Caco-2 (cell line): Measurements from ENCODE around the gene PSMB4. TPM values are rescaled to one million over a fixed set of nuclear protein-coding genes. Genes with fewer than 3 reads are reported as not detected.
A peak's percentile ranks its signal among the peaks of the same experiment; 100 is the strongest.

Experiments used
- BruUV-seq: library from RNA; stranded (reverse); fragments of 400-500 nt; replicated peaks from 2 replicates; lab custom pipeline; 2021; lab: Mats Ljungman, UMichigan
- CTCF ChIA-PET: fragments of 300-600 bp; sonication (Branson Sonifier 250); formaldehyde crosslinking; loops from one replicate; lab custom pipeline; 2022; ENCODE audit warnings: antibody characterized with exemption; lab: Charles Lee
- POLR2A ChIA-PET: fragments of 300-600 bp; sonication (Branson Sonifier 250); formaldehyde crosslinking; loops from one replicate; lab custom pipeline; 2022; ENCODE audit warnings: antibody characterized with exemption; lab: Charles Lee
- DNase-seq, 2 experiments: peaks; one replicate each; pipeline versions ENCODE4 v3.0.0 to v3.0.0-alpha.2; 2020 to 2022
- H3K27me3 ChIP-seq: replicated peaks from 2 replicates; pipeline ENCODE4 v1.6.0; 2011; ENCODE audit warnings: low read length; ENCODE audit not compliant: control insufficient read depth, insufficient read depth
- H3K36me3 ChIP-seq: 2 replicates; pipeline ENCODE4 v1.5.1; 2011; ENCODE audit warnings: low read length; ENCODE audit not compliant: control insufficient read depth, insufficient read depth
- H3K4me1 ChIP-seq: fragments of 250-450 bp; sonication (Bioruptor Pico); 2 replicates; pipeline ENCODE4 v1.5.1; 2020; ENCODE audit warnings: mild to moderate bottlenecking
- H3K4me3 ChIP-seq: 2 replicates; pipeline ENCODE4 v1.5.1; 2011; ENCODE audit warnings: low read depth, mild to moderate bottlenecking, control low read depth, low read length
- H3K9me3 ChIP-seq: fragments of 250-450 bp; sonication (Bioruptor Pico); 2 replicates; pipeline ENCODE4 v1.5.1; 2020; ENCODE audit warnings: mild to moderate bottlenecking, moderate library complexity
- H3K27ac Mint-ChIP-seq: one replicate; pipeline ENCODE4 v1.8.0; 2022; ENCODE audit warnings: mixed read lengths; ENCODE audit not compliant: unreplicated experiment
- H3K27me3 Mint-ChIP-seq: one replicate; pipeline ENCODE4 v1.8.0; 2022; ENCODE audit warnings: mixed read lengths; ENCODE audit not compliant: insufficient read depth, unreplicated experiment
- H3K36me3 Mint-ChIP-seq: one replicate; pipeline ENCODE4 v1.8.0; 2022; ENCODE audit warnings: mild to moderate bottlenecking, mixed read lengths; ENCODE audit not compliant: insufficient read depth, unreplicated experiment
- H3K4me1 Mint-ChIP-seq: one replicate; pipeline ENCODE4 v1.8.0; 2022; ENCODE audit warnings: low read depth, mixed read lengths; ENCODE audit not compliant: unreplicated experiment
- H3K4me3 Mint-ChIP-seq: one replicate; pipeline ENCODE4 v1.8.0; 2022; ENCODE audit warnings: mild to moderate bottlenecking, moderate library complexity, mixed read lengths; ENCODE audit not compliant: unreplicated experiment
- H3K9me3 Mint-ChIP-seq: one replicate; pipeline ENCODE4 v1.8.0; 2022; ENCODE audit warnings: mixed read lengths; ENCODE audit not compliant: unreplicated experiment
- CTCF ChIP-seq, 2 experiments: fragments of 200-600 bp in 1 of 2; IDR thresholded peaks; 1 replicate in 1 of 2; 2 replicates in 1 of 2; pipeline versions ENCODE4 v1.5.1 to v1.8.0; 2011 to 2022; ENCODE audit warnings: antibody characterized with exemption in 1 of 2, control low read depth in 1 of 2, inconsistent platforms in 1 of 2, low read depth in 1 of 2, low read length in 1 of 2, mild to moderate bottlenecking in 1 of 2, moderate library complexity in 1 of 2; ENCODE audit not compliant: insufficient read depth in 1 of 2, severe bottlenecking in 1 of 2, unreplicated experiment in 1 of 2
- intact Hi-C: fragments of 100-400 bp; cut with micrococcal nuclease; formaldehyde crosslinking; loops from one replicate; pipeline ENCODE4 v1.10.0; 2022; ENCODE audit not compliant: unreplicated experiment
- total RNA-seq: library from RNA; stranded (reverse); gene quantifications from 2 replicates; pipeline ENCODE4 v1.2.3, GENCODE V29; 2022

The PSMB4 gene
- total RNA-seq, 1 experiment from 2014 or later: 330 TPM

GRCh38 chr1:151356696-151357095, 42.7 kb upstream of the PSMB4 start:
- no peak overlapping the region for H3K27ac Mint-ChIP-seq
- H3K9me3 ChIP-seq: peaks cover 9% of the 10 kb centered on the region
- peaks cover 4% of the 10 kb centered on the region for H3K9me3 Mint-ChIP-seq
- ChIA-PET CTCF (no interaction called here), POLR2A (no interaction called here)
- no peaks in the 10 kb centered on the region for H3K27me3 ChIP-seq
- no peaks in the 10 kb centered on the region for H3K27me3 Mint-ChIP-seq
- H3K4me1 Mint-ChIP-seq: no peaks in the 10 kb centered on the region
- H3K36me3 ChIP-seq: no peaks in the 10 kb centered on the region
- H3K36me3 Mint-ChIP-seq: peaks cover 6% of the 10 kb centered on the region
- no TSS peak for BruUV-seq
- intact Hi-C loops: no loop called here
- TF ChIP-seq CTCF (IDR thresholded peaks at IDR 0.05; ENCODE audit: insufficient read depth in 1 of 2, low read depth in 1 of 2, low read length in 1 of 2, severe bottlenecking in 1 of 2, unreplicated experiment in 1 of 2): no peak
- H3K4me3 ChIP-seq: no peak overlapping the region
- no peak overlapping the region for H3K4me3 Mint-ChIP-seq
- peak in 1 of 2 experiments; percentile 12 for DNase-seq
- no peaks in the 10 kb centered on the region for H3K4me1 ChIP-seq

- H3K4me3 ChIP-seq: no peak overlapping the region
Observed at GRCh38 chr1:151361883-151362282, 37.5 kb upstream of the PSMB4 start.

GRCh38 chr1:151362308-151363155, 36.8 kb upstream of the PSMB4 start:
- Mint-ChIP-seq H3K36me3 (peaks cover 18% of the 10 kb centered on the region), H3K27me3 (no peaks in the 10 kb centered on the region), H3K9me3 (peaks cover 21% of the 10 kb centered on the region), H3K4me1 (no peaks in the 10 kb centered on the region), H3K27ac (no peak overlapping the region), H3K4me3 (no peak overlapping the region)
- Histone ChIP-seq H3K9me3 (peaks cover 19% of the 10 kb centered on the region), H3K4me3 (no peak overlapping the region), H3K4me1 (no peaks in the 10 kb centered on the region), H3K36me3 (no peaks in the 10 kb centered on the region; the same call in 1 of the 2 replicates), H3K27me3 (no peaks in the 10 kb centered on the region)
- ChIA-PET POLR2A (no interaction called here), CTCF (no interaction called here)
- no peak for TF ChIP-seq CTCF (IDR thresholded peaks at IDR 0.05; ENCODE audit: insufficient read depth in 1 of 2, low read depth in 1 of 2, low read length in 1 of 2, severe bottlenecking in 1 of 2, unreplicated experiment in 1 of 2)
- no peak for DNase-seq
- BruUV-seq: no TSS peak
- intact Hi-C loops: no loop called here

More at GRCh38 chr1:151361883-151362282, 37.5 kb upstream of the PSMB4 start:
- no peaks in the 10 kb centered on the region for H3K4me1 ChIP-seq
- CTCF ChIA-PET: no interaction called here
- BruUV-seq: no TSS peak
- H3K9me3 ChIP-seq: peaks cover 19% of the 10 kb centered on the region
- no peak for DNase-seq
- H3K27me3 Mint-ChIP-seq: no peaks in the 10 kb centered on the region
- H3K27me3 ChIP-seq: no peaks in the 10 kb centered on the region
- peaks cover 21% of the 10 kb centered on the region for H3K9me3 Mint-ChIP-seq
- peaks cover 18% of the 10 kb centered on the region for H3K36me3 Mint-ChIP-seq
- no peak for TF ChIP-seq CTCF (IDR thresholded peaks at IDR 0.05; ENCODE audit: insufficient read depth in 1 of 2, low read depth in 1 of 2, low read length in 1 of 2, severe bottlenecking in 1 of 2, unreplicated experiment in 1 of 2)
- no peak overlapping the region for H3K4me3 Mint-ChIP-seq
- no peak overlapping the region for H3K27ac Mint-ChIP-seq
- H3K4me1 Mint-ChIP-seq: no peaks in the 10 kb centered on the region
- H3K36me3 ChIP-seq: no peaks in the 10 kb centered on the region; the same call in 1 of the 2 replicates
- intact Hi-C loops: no loop called here
- POLR2A ChIA-PET: no interaction called here
